Fibroblast of pulmonary artery (primary cell): Measurements from ENCODE around the gene GPSM1.

Experiments
- DNase-seq: peaks from one replicate; pipeline ENCODE4 v3.0.0-alpha.2; 2010; ENCODE audit warnings: low read depth
- H3K4me3 ChIP-seq: replicated peaks from 2 replicates; pipeline ENCODE4 v1.5.1; 2011; ENCODE audit warnings: low read depth, mild to moderate bottlenecking, control low read depth, low read length, moderate library complexity
- TF ChIP-seq, protein P1 (sequence below): IDR thresholded peaks from 2 replicates; pipeline ENCODE4 v1.5.1; 2011; ENCODE audit warnings: mild to moderate bottlenecking, control low read depth, low read length, inconsistent platforms; ENCODE audit errors: missing control alignments

GPSM1 gene

DNA sequence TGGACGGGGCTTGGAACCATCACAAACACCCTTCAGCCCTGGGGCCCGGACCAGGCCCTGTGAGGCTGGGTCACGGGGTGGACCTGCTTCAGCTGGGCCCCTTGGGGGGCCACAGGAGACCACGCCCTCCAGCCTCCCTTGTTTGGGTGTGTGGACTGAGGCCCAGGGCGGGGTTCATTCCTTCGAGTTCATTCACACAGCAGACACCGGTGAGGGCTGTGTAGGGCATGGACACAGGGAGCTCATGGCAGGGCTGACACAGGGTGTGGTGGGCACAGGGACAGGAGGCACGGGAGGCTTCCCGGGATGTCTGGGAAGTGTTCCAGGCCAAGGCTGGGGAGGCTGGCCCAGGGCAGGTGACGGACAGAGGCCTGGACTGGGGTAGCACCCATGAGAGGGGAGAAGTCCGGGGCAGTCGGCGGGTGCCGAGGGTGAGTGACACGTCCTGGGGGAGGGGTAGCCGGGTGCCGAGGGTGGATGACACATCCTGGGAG lies 27.3 kb downstream of the GPSM1 start:
- TF ChIP-seq, protein P1, sequence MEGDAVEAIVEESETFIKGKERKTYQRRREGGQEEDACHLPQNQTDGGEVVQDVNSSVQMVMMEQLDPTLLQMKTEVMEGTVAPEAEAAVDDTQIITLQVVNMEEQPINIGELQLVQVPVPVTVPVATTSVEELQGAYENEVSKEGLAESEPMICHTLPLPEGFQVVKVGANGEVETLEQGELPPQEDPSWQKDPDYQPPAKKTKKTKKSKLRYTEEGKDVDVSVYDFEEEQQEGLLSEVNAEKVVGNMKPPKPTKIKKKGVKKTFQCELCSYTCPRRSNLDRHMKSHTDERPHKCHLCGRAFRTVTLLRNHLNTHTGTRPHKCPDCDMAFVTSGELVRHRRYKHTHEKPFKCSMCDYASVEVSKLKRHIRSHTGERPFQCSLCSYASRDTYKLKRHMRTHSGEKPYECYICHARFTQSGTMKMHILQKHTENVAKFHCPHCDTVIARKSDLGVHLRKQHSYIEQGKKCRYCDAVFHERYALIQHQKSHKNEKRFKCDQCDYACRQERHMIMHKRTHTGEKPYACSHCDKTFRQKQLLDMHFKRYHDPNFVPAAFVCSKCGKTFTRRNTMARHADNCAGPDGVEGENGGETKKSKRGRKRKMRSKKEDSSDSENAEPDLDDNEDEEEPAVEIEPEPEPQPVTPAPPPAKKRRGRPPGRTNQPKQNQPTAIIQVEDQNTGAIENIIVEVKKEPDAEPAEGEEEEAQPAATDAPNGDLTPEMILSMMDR, result no peak
- no peak for DNase-seq
- H3K4me3 ChIP-seq, result no peak overlapping the region

DNA sequence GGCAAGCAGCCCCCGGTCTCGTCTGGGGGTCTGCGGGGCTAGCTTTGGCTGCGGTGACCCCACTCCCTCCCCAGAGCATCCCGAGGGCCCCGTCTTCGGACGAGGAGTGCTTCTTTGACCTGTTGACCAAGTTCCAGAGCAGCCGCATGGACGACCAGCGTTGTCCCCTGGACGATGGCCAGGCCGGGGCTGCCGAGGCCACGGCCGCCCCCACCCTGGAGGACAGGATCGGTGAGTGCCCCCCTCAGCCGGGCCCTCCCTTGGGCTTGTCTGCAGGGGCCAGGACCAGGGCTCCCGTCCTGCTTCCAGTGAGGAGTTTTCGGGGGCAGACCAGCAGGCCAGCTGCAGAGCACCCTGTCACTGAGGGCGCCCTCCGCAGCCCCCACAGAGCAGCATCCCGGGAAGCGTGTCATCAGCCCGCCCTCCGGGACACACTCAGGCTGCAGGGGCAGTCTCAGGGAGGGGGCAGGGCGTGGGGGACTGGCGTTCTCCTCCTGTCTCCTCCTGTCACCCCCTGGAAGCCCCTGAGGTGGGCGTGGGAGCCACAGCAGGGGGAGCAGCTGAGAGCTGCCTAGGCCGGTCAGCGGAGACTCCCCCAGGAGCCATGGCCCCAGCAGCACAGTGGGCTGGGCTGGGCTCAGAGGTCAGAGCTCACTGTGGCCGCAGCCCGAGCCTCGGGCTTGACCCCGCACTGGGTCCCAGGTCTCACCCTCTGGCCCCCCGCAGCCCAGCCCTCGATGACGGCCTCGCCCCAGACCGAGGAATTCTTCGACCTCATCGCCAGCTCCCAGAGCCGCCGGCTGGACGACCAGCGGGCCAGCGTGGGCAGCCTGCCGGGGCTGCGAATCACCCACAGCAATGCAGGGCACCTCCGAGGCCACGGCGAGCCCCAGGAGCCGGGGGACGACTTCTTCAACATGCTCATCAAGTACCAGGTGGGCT lies 28.5 kb downstream of the GPSM1 start:
- TF ChIP-seq, protein P1, result no peak

DNA sequence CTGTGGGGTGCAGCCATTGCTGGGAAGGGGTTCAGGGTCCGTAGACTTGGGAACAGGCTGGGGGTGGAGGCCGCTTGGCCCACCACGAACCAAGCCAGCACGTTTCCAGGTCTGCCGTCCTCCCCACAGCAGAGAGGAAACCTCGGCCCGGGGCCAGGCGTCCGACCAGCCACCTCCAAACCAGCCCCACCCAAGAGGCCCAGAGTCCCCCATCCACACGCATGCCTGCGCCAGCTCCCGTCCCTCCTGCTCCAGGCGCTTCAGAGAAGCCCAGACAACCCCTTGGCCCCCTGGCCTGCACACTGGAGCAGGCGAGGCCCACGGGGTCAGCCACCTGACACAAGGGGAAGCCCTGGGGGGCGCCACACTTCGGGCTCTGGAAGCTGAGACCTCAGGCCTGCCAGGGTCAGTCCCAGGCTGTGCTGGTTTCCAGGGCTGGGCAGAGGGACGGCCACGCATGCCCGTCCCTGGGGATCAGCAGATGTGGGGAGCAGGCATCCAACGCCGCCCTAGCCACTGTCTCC lies 29.9 kb downstream of the GPSM1 start:
- TF ChIP-seq, protein P1, result no peak
- H3K4me3 ChIP-seq, result no peak overlapping the region
- DNase-seq, result no peak

More for the DNA sequence above, 28.5 kb downstream of the GPSM1 start:
- H3K4me3 ChIP-seq, result no peak overlapping the region
- no peak for DNase-seq

DNA sequence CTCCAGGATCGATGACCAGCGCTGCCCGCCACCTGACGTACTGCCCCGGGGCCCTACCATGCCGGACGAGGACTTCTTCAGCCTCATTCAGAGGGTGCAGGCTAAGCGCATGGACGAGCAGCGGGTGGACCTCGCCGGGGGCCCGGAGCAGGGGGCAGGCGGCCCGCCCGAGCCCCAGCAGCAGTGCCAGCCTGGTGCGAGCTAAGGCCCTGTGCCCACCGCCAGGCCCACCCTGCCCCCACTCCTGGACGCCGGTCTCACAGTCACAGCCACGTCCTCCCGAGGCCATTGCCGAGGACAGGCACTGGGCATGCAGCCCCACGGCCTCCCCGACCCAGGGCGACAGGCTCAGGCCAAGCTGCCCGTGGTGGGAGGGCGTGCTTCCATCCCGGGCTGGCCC lies 30.7 kb downstream of the GPSM1 start:
- no peak overlapping the region for H3K4me3 ChIP-seq
- DNase-seq, result no peak
- TF ChIP-seq, protein P1, result no peak

DNA sequence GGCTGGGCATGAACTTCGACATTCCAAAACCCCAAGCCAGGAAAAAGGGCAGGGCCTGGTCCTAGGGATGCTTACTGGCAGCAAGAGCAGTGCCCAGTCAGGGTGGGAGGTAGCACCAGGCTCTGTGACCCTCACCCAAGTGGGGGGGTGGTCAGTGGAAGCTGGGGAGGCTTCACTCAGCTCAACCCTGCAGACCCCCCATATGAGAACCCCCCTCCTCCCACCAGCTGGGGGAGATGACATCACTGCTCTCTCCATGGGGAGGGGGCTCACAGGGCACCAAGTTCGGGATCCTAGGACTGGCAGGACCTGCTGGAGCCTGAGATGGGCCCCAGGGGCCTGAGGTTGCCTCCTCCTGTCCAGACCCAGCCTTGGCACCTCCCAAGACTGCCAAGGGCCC lies 31.5 kb downstream of the GPSM1 start:
- TF ChIP-seq, protein P1, result no peak
- no peak overlapping the region for H3K4me3 ChIP-seq
- DNase-seq, result no peak

DNA sequence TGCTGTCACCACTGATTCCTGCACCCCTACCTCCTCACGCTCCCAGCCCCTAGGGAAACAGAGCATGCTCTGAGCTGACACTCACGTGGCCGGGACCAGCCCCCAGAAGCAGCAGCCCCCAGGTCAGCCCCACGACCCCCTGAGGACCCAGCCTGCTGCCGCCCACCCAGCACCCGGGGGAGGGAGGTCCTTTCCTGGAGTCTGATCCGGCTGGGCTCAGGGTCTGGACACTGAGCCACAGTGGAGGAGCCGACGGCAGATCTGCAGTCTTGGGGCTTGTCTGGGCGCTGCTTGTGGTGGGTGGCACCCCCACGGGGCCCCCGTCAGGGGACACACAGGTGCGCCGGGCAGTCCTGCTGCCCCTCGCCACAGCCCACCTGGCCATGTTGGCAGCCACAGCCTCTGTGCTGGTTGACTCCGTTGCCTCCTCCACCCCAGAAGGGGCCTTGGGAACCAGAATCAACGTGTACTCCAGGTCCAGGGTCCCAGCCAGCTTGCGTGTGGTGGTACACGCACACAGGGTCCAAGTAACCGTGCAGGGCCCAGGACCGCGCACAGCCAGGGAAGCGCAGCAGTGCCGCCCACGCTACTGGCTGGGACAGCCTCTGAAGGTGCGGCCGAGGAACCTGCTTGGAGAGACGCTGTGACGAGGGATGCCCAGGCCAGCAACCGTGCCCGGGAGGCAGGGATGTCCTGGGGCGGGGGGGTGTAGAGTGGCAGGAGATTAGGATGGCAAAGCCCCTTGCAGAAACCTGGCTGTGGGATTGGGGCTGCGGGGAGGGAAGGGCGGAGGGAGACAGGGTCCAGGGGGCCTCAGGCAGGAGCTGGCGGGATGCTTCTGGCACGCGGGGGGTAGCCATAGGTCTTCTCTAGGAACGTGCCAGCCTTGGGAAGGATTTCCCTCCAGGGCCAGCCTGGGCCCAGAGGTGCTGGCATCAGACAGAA lies 32.7 kb downstream of the GPSM1 start:
- TF ChIP-seq, protein P1, result no peak
- no peak overlapping the region for H3K4me3 ChIP-seq
- no peak for DNase-seq
